GM10248 (cell line): ENCODE data around the gene GMCL2.
"Not testable (repeated sequence)": the region's sequence is repeated elsewhere in the genome, so short reads cannot be mapped to it uniquely, and the experiment has no call there.

ENCODE experiments used
- CTCF ChIA-PET: fragments of 300-600 bp; sonication (Branson Sonifier 250); formaldehyde crosslinking; extraction: SDS; loops from one replicate; lab custom pipeline; 2021; ENCODE audit warnings: antibody characterized with exemption; lab: Yijun Ruan, JAX
- POLR2A ChIA-PET: fragments of 350-650 bp; sonication (Branson Sonifier 250); formaldehyde crosslinking; extraction: SDS; loops from one replicate; lab custom pipeline; 2020; ENCODE audit warnings: antibody characterized with exemption; lab: Yijun Ruan, JAX
- DNase-seq: peaks from one replicate; pipeline ENCODE4 v3.0.0; 2012; ENCODE audit errors: extremely low spot score
- TF ChIP-seq, protein P1 (sequence below): IDR thresholded peaks from 2 replicates; pipeline ENCODE4 v1.5.1; 2012; ENCODE audit warnings: mild to moderate bottlenecking, low read depth; ENCODE audit errors: extremely low read depth, missing control alignments, control extremely low read depth

GMCL2 gene

DNA sequence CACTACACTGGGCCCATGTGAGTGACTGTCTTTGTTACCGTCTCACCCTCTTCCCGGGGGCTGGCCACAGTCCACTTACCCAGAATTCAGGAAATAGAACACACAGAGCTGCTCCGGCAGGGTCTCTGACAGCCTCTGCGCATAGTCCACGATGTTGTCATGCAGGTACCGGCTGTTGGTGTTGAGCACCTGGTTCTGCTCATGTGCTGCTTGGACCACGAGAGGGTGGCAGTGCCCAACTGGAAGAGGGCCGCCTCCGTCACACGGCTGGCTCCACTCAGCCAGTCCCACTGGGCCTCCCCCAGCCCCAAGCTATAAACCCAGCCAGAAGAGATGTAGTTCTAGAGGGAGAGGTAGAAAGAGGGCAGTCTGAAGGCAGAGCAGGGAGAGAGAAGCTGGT lies 42.7 kb upstream of the GMCL2 start:
- TF ChIP-seq, protein P1, sequence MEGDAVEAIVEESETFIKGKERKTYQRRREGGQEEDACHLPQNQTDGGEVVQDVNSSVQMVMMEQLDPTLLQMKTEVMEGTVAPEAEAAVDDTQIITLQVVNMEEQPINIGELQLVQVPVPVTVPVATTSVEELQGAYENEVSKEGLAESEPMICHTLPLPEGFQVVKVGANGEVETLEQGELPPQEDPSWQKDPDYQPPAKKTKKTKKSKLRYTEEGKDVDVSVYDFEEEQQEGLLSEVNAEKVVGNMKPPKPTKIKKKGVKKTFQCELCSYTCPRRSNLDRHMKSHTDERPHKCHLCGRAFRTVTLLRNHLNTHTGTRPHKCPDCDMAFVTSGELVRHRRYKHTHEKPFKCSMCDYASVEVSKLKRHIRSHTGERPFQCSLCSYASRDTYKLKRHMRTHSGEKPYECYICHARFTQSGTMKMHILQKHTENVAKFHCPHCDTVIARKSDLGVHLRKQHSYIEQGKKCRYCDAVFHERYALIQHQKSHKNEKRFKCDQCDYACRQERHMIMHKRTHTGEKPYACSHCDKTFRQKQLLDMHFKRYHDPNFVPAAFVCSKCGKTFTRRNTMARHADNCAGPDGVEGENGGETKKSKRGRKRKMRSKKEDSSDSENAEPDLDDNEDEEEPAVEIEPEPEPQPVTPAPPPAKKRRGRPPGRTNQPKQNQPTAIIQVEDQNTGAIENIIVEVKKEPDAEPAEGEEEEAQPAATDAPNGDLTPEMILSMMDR, result no peak
- ChIA-PET CTCF (interaction anchor here (1.0 to 1.5 kb wide), 2 partner anchors 11 to 50 kb away, joined by 3 to 4 read pairs; no protein-coding TSS in a partner anchor), POLR2A (interaction anchor here (1.5 kb wide), 1 partner anchor 14 kb away, joined by 5 read pairs; no protein-coding TSS in a partner anchor)
- no peak for DNase-seq

- DNase-seq, POLR2A ChIA-PET: not testable (repeated sequence)
- CTCF ChIA-PET, result interaction anchor here (0.8 kb wide), 1 partner anchor 13 kb away, joined by 3 read pairs; no protein-coding TSS in a partner anchor
These were observed 41.9 kb upstream of the GMCL2 start for GRCh38 chr5:178229111-178229510.

GRCh38 chr5:178228609-178229008 lies 41.4 kb upstream of the GMCL2 start:
- TF ChIP-seq, protein P1, result no peak
- ChIA-PET CTCF (interaction anchor here (0.6 to 0.8 kb wide), 3 partner anchors 11 to 15 kb away, joined by 3 read pairs; no protein-coding TSS in a partner anchor), POLR2A (interaction anchor here (1.5 kb wide), 1 partner anchor 21 kb away, joined by 3 read pairs; no protein-coding TSS in a partner anchor)
- no peak for DNase-seq

- ChIA-PET POLR2A (interaction anchor here (1.5 kb wide), 1 partner anchor 21 kb away, joined by 3 read pairs; no protein-coding TSS in a partner anchor), CTCF (interaction anchor here (0.6 to 0.8 kb wide), 2 partner anchors 11 to 16 kb away, joined by 3 read pairs; no protein-coding TSS in a partner anchor)
- TF ChIP-seq, protein P1, result no peak
- DNase-seq, result no peak
These were observed 40.8 kb upstream of the GMCL2 start for GRCh38 chr5:178227929-178228328.

- CTCF ChIA-PET, result no interaction called here
These were observed 40.0 kb upstream of the GMCL2 start for GRCh38 chr5:178227138-178227659.

DNA sequence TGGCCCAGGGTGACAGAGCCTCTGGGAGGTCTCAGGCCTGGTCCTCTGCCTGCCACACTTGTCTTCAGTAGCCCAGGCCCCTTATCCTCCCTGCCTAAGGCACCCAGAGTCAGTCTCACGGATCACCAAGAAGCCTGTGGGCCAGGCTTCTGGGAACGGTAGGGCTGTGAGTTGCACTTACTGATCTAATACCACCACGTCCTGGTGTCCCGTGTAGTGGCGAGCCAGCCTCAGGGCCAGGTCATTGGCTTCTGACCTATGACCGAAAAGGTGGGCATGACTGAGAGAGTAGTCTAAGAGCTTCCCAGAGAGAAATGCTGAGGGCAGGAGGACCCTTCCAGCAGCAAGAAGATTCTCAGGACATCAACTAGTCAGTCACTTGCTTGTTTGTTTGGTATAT lies 38.0 kb upstream of the GMCL2 start:
- no peak for DNase-seq
- ChIA-PET CTCF (interaction anchor here (1.1 to 1.7 kb wide), 2 partner anchors 10 kb away, joined by 5 to 6 read pairs; no protein-coding TSS in a partner anchor), POLR2A (no interaction called here)
- TF ChIP-seq, protein P1, result no peak

More at GRCh38 chr5:178227138-178227659, 40.0 kb upstream of the GMCL2 start:
- DNase-seq, result no peak
- TF ChIP-seq, protein P1, result no peak
- POLR2A ChIA-PET, result interaction anchor here (1.5 kb wide), 1 partner anchor 20 kb away, joined by 3 read pairs; no protein-coding TSS in a partner anchor

DNA sequence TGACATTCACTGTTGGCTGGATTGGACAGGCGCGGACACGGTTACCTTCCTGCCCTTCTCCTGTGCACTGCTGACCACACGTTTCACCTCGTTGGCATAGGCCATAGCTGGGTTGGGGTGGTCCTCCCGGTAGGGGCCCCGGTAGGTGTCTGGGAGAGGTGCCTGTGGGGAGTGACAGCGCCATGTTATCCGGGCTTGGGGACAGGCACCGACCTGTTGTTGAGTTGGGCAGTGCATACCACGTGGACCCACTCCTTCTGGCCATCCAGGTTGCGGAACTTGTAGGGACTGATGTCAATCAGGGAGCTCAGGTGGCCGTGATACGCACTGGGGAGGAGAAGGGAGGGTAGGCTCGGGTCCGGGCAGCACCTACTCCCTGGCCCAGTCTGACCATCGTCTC lies 37.2 kb upstream of the GMCL2 start:
- POLR2A ChIA-PET, result interaction anchor here (0.7 kb wide), 1 partner anchor 10 kb away, joined by 3 read pairs; no protein-coding TSS in a partner anchor
- DNase-seq, result no peak
- TF ChIP-seq, protein P1, result no peak
- CTCF ChIA-PET, result interaction anchor here (1.1 kb wide), 1 partner anchor 11 kb away, joined by 6 read pairs; no protein-coding TSS in a partner anchor
